GM19467 (cell line): ENCODE data around the gene SPATC1L.

ENCODE experiments used
- ATAC-seq: cut with Tn5 transposase; IDR thresholded peaks from one replicate; pipeline ENCODE4 v1.9.1; 2021; ENCODE audit warnings: mild to moderate bottlenecking, moderate library complexity; ENCODE audit not compliant: unreplicated experiment

The SPATC1L gene

GRCh38 chr21:46165098-46165497 is 19.2 kb downstream of the SPATC1L start:
- no peak for ATAC-seq

- no peak for ATAC-seq
Measured at GRCh38 chr21:46163380-46163779, 20.9 kb downstream of the SPATC1L start.

GRCh38 chr21:46161633-46162592 is 22.3 kb downstream of the SPATC1L start:
- no peak for ATAC-seq

- no peak for ATAC-seq
Measured at GRCh38 chr21:46160907-46161632, 23.2 kb downstream of the SPATC1L start.

- no peak for ATAC-seq
Measured at GRCh38 chr21:46160657-46160906, 23.7 kb downstream of the SPATC1L start.

GRCh38 chr21:46159841-46160656 is 24.2 kb downstream of the SPATC1L start:
- no peak for ATAC-seq

- no peak for ATAC-seq
Measured at GRCh38 chr21:46159390-46159789, 24.9 kb downstream of the SPATC1L start.

GRCh38 chr21:46158666-46159300 is 25.5 kb downstream of the SPATC1L start:
- no peak for ATAC-seq

- no peak for ATAC-seq
Measured at GRCh38 chr21:46157987-46158451, 26.2 kb downstream of the SPATC1L start.

GRCh38 chr21:46157396-46157986 is 26.8 kb downstream of the SPATC1L start:
- ATAC-seq, result no peak

- no peak for ATAC-seq
Measured at GRCh38 chr21:46156678-46157077, 27.6 kb downstream of the SPATC1L start.

- ATAC-seq, result no peak
Measured at GRCh38 chr21:46156378-46156645, 27.9 kb downstream of the SPATC1L start.

GRCh38 chr21:46155514-46156377 is 28.5 kb downstream of the SPATC1L start, which contains the start of gene FTCD:
Gene FTCD, minus strand, starts transcription at chr21:46155579. Its CDS starts 56 bp downstream, at chr21:46155523.
- ATAC-seq, result no peak

GRCh38 chr21:46154955-46155513 is 29.2 kb downstream of the SPATC1L start:
- no peak for ATAC-seq

GRCh38 chr21:46154155-46154954 is 29.9 kb downstream of the SPATC1L start:
- ATAC-seq, result no peak

- no peak for ATAC-seq
Measured at GRCh38 chr21:46153247-46154154, 30.8 kb downstream of the SPATC1L start.

- no peak for ATAC-seq
Measured at GRCh38 chr21:46152927-46153246, 31.4 kb downstream of the SPATC1L start.
